A549 (cell line): ENCODE data around the gene SIGLECL1.

Experiments used
- BHLHE40 ChIP-seq: IDR thresholded peaks from 2 replicates; pipeline ENCODE4 v1.6.1; 2012; ENCODE audit warnings: low read depth, low read length, inconsistent platforms
- ESRRA ChIP-seq: fragments of 150-350 bp; IDR thresholded peaks from 2 replicates; pipeline ENCODE4 v1.6.1; 2014; ENCODE audit warnings: mild to moderate bottlenecking, low read length, borderline replicate concordance
- POLR2A ChIP-seq: IDR thresholded peaks from 2 replicates; pipeline ENCODE4 v1.6.1; 2012; ENCODE audit warnings: mild to moderate bottlenecking, low read length
- POLR2AphosphoS2 ChIP-seq: conservative IDR thresholded peaks from 2 replicates; pipeline ENCODE4 v1.6.1; 2012; ENCODE audit warnings: low read length, improper control_type of control experiment, inconsistent platforms
- RAD21 ChIP-seq, 2 experiments: fragments of >200 bp in 1 of 2; sonication (Bioruptor Twin) in 1 of 2; formaldehyde crosslinking in 1 of 2; IDR thresholded peaks in 1 of 2; conservative IDR thresholded peaks in 1 of 2; 2 replicates in 1 of 2; 3 replicates in 1 of 2; pipeline ENCODE4 v1.6.1; 2012 to 2018; ENCODE audit warnings: inconsistent platforms in 1 of 2
- TF ChIP-seq, protein P1 (sequence below): fragments of >200 bp; sonication (Bioruptor Twin); formaldehyde crosslinking; IDR thresholded peaks from 3 replicates; pipeline ENCODE4 v1.5.1; 2016
- TF ChIP-seq, protein P2 (sequence below): fragments of 200-600 bp; sonication (generic); IDR thresholded peaks from 2 replicates; pipeline ENCODE4 v1.6.1; 2016; ENCODE audit warnings: antibody characterized with exemption, mild to moderate bottlenecking, moderate library complexity
- TF ChIP-seq, protein P3 (sequence below): IDR thresholded peaks from 2 replicates; pipeline ENCODE4 v1.6.1; 2012

DNA sequence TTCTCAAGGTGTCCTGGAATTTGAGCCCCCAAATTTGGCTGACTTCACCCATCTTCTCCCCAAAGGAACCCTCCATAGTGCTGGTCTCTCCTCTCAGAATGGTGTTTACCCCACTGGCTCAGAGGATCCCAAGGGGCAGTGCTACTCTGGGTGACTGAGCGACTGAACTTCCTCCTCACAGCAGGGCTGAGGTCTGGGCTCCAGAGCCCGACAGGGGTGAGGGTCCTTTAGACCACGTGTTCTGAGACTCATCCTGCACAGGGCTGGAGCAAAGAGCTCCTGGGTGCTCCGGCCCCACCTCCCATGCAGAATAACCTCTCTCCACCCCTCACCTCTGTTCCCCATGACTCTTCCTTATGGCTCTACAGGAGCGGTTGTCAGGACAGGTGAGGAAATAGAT, 49.2 kb upstream of the SIGLECL1 start:
- TF ChIP-seq ESRRA (no peak), BHLHE40 (no peak), POLR2A (no peak), POLR2AphosphoS2 (no peak), RAD21 (conservative IDR thresholded peaks at IDR 0.05 in 1 of 2, IDR thresholded peaks at IDR 0.05 in 1 of 2) (no peak)
- TF ChIP-seq, protein P1, sequence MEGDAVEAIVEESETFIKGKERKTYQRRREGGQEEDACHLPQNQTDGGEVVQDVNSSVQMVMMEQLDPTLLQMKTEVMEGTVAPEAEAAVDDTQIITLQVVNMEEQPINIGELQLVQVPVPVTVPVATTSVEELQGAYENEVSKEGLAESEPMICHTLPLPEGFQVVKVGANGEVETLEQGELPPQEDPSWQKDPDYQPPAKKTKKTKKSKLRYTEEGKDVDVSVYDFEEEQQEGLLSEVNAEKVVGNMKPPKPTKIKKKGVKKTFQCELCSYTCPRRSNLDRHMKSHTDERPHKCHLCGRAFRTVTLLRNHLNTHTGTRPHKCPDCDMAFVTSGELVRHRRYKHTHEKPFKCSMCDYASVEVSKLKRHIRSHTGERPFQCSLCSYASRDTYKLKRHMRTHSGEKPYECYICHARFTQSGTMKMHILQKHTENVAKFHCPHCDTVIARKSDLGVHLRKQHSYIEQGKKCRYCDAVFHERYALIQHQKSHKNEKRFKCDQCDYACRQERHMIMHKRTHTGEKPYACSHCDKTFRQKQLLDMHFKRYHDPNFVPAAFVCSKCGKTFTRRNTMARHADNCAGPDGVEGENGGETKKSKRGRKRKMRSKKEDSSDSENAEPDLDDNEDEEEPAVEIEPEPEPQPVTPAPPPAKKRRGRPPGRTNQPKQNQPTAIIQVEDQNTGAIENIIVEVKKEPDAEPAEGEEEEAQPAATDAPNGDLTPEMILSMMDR, result no peak
- TF ChIP-seq, protein P2, sequence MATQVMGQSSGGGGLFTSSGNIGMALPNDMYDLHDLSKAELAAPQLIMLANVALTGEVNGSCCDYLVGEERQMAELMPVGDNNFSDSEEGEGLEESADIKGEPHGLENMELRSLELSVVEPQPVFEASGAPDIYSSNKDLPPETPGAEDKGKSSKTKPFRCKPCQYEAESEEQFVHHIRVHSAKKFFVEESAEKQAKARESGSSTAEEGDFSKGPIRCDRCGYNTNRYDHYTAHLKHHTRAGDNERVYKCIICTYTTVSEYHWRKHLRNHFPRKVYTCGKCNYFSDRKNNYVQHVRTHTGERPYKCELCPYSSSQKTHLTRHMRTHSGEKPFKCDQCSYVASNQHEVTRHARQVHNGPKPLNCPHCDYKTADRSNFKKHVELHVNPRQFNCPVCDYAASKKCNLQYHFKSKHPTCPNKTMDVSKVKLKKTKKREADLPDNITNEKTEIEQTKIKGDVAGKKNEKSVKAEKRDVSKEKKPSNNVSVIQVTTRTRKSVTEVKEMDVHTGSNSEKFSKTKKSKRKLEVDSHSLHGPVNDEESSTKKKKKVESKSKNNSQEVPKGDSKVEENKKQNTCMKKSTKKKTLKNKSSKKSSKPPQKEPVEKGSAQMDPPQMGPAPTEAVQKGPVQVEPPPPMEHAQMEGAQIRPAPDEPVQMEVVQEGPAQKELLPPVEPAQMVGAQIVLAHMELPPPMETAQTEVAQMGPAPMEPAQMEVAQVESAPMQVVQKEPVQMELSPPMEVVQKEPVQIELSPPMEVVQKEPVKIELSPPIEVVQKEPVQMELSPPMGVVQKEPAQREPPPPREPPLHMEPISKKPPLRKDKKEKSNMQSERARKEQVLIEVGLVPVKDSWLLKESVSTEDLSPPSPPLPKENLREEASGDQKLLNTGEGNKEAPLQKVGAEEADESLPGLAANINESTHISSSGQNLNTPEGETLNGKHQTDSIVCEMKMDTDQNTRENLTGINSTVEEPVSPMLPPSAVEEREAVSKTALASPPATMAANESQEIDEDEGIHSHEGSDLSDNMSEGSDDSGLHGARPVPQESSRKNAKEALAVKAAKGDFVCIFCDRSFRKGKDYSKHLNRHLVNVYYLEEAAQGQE, result no peak
- TF ChIP-seq, protein P3, sequence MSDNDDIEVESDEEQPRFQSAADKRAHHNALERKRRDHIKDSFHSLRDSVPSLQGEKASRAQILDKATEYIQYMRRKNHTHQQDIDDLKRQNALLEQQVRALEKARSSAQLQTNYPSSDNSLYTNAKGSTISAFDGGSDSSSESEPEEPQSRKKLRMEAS, result no peak
